SK-N-SH (cell line): ENCODE data around the gene NBPF3. TPM values are rescaled to one million over a fixed set of nuclear protein-coding genes. Genes with fewer than 3 reads are reported as not detected.

Experiments used
- CTCF ChIA-PET: fragments of 300-600, 350-600 bp; formaldehyde crosslinking; extraction: SDS; loops from one replicate; lab custom pipeline; 2021; lab: Yijun Ruan, JAX
- POLR2A ChIA-PET: fragments of 350-600 bp; sonication (Branson Sonifier 250); formaldehyde crosslinking; extraction: SDS; loops from one replicate; lab custom pipeline; 2020; ENCODE audit warnings: antibody characterized with exemption, inconsistent platforms; lab: Yijun Ruan, JAX
- DNase-seq: peaks from one replicate; pipeline ENCODE4 v3.0.0; 2012
- H2AFZ ChIP-seq: fragments of 200-600 bp; sonication (generic); 2 replicates; pipeline ENCODE4 v1.8.1; 2016; ENCODE audit warnings: antibody characterized with exemption, mild to moderate bottlenecking, low read depth
- H3F3A ChIP-seq: fragments of 200-600 bp; sonication (generic); replicated peaks from 2 replicates; pipeline ENCODE3; 2016; ENCODE audit warnings: antibody characterized with exemption, mild to moderate bottlenecking; ENCODE audit not compliant: insufficient read depth
- H3K27ac ChIP-seq, 2 experiments: fragments of 200-500 bp in 1 of 2; fragments of 200-600 bp in 1 of 2; sonication (Bioruptor generic) in 1 of 2; sonication (generic), shearing (Covaris generic) in 1 of 2; 2 replicates each; pipeline versions ENCODE4 v1.5.1 to v1.6.1; 2014 to 2016; ENCODE audit warnings: low read depth in 2 of 2, inconsistent platforms in 1 of 2, low read length in 1 of 2, mild to moderate bottlenecking in 1 of 2, mixed read lengths in 1 of 2
- H3K27me3 ChIP-seq: fragments of 200-600 bp; sonication (generic), shearing (Covaris generic); 2 replicates; pipeline ENCODE4 v1.6.1; 2016; ENCODE audit warnings: mixed run types; ENCODE audit not compliant: insufficient read depth
- H3K36me3 ChIP-seq, 2 experiments: fragments of 200-500 bp in 1 of 2; fragments of 200-600 bp in 1 of 2; sonication (Bioruptor generic) in 1 of 2; sonication (generic) in 1 of 2; replicated peaks in 1 of 2; 2 replicates each; pipeline versions ENCODE3 to v1.5.1; 2014 to 2016; ENCODE audit warnings: low read length in 1 of 2, mild to moderate bottlenecking in 1 of 2; ENCODE audit not compliant: insufficient read depth in 2 of 2, control insufficient read depth in 1 of 2
- H3K4me1 ChIP-seq, 2 experiments: fragments of 200-500 bp in 1 of 2; fragments of 200-600 bp in 1 of 2; sonication (Bioruptor generic) in 1 of 2; sonication (generic), shearing (Covaris generic) in 1 of 2; 2 replicates each; pipeline versions ENCODE4 v1.5.1 to v1.6.1; 2014 to 2016; ENCODE audit warnings: low read depth in 1 of 2, low read length in 1 of 2, mixed run types in 1 of 2; ENCODE audit not compliant: insufficient read depth in 2 of 2, control insufficient read depth in 1 of 2
- H3K4me2 ChIP-seq: fragments of 200-600 bp; sonication (generic), shearing (Covaris generic); 2 replicates; pipeline ENCODE4 v1.6.1; 2017; ENCODE audit warnings: mixed run types
- H3K4me3 ChIP-seq, 2 experiments: fragments of 200-500 bp in 1 of 2; fragments of 200-600 bp in 1 of 2; sonication (Bioruptor generic) in 1 of 2; sonication (generic), shearing (Covaris generic) in 1 of 2; 2 replicates each; pipeline versions ENCODE4 v1.5.1 to v1.8.1; 2014 to 2016; ENCODE audit warnings: low read depth in 2 of 2, inconsistent platforms in 1 of 2, low read length in 1 of 2, mild to moderate bottlenecking in 1 of 2, mixed read lengths in 1 of 2, moderate library complexity in 1 of 2
- H3K79me2 ChIP-seq: fragments of 200-600 bp; sonication (generic); 2 replicates; pipeline ENCODE4 v1.8.1; 2017; ENCODE audit warnings: mild to moderate bottlenecking; ENCODE audit not compliant: insufficient read depth
- H3K9ac ChIP-seq: fragments of 200-600 bp; sonication (generic); 2 replicates; pipeline ENCODE4 v1.6.1; 2017; ENCODE audit warnings: mixed run types
- H3K9me2 ChIP-seq: fragments of 200-600 bp; sonication (generic); 2 replicates; pipeline ENCODE4 v1.6.1; 2017; ENCODE audit warnings: mixed run types
- H3K9me3 ChIP-seq: fragments of 200-600 bp; sonication (generic); 2 replicates; pipeline ENCODE4 v1.6.1; 2017; ENCODE audit warnings: mixed run types, mild to moderate bottlenecking, moderate library complexity
- H4K20me1 ChIP-seq: fragments of 200-600 bp; sonication (generic); 2 replicates; pipeline ENCODE4 v1.6.1; 2017; ENCODE audit warnings: mild to moderate bottlenecking, mixed run types; ENCODE audit not compliant: insufficient read depth
- CHD2 ChIP-seq: fragments of 150-350 bp; IDR thresholded peaks from 2 replicates; pipeline ENCODE4 v1.6.1; 2018; ENCODE audit warnings: low read length; ENCODE audit not compliant: partially characterized antibody
- CTCF ChIP-seq: fragments of 200-600 bp; sonication (generic); IDR thresholded peaks from 2 replicates; pipeline ENCODE4 v1.6.1; 2017; ENCODE audit warnings: antibody characterized with exemption, mild to moderate bottlenecking, moderate library complexity
- ELF1 ChIP-seq: IDR thresholded peaks from 2 replicates; pipeline ENCODE4 v1.4.0; 2012
- FOXJ3 ChIP-seq: sonication (generic); formaldehyde crosslinking; IDR thresholded peaks from 2 replicates; pipeline ENCODE4 v1.5.1; 2020; ENCODE audit warnings: mild to moderate bottlenecking, missing genetic modification reagents
- GABPA ChIP-seq: IDR thresholded peaks from 2 replicates; pipeline ENCODE4 v1.4.0; 2012; ENCODE audit warnings: low read depth, mild to moderate bottlenecking
- MXI1 ChIP-seq: IDR thresholded peaks from 2 replicates; pipeline ENCODE4 v1.6.1; 2012; ENCODE audit warnings: mild to moderate bottlenecking, low read depth, low read length, improper control_type of control experiment
- NFIC ChIP-seq: IDR thresholded peaks from 2 replicates; pipeline ENCODE4 v1.4.0; 2012; ENCODE audit warnings: borderline replicate concordance
- NRF1 ChIP-seq: IDR thresholded peaks from 2 replicates; pipeline ENCODE4 v1.6.1; 2012; ENCODE audit warnings: low read depth, mild to moderate bottlenecking, low read length
- POLR2AphosphoS5 ChIP-seq: IDR thresholded peaks from 2 replicates; pipeline ENCODE4 v1.6.1; 2012; ENCODE audit warnings: low read depth, low read length
- RAD21 ChIP-seq: IDR thresholded peaks from 2 replicates; pipeline ENCODE4 v1.6.1; 2012; ENCODE audit warnings: mild to moderate bottlenecking, low read length
- RCOR1 ChIP-seq: fragments of 150-350 bp; IDR thresholded peaks from 2 replicates; pipeline ENCODE4 v1.6.1; 2017; ENCODE audit warnings: antibody characterized with exemption, low read length
- RFX5 ChIP-seq: IDR thresholded peaks from 2 replicates; pipeline ENCODE4 v1.6.1; 2012; ENCODE audit warnings: mild to moderate bottlenecking, improper control_type of control experiment, low read length
- SMC3 ChIP-seq: IDR thresholded peaks from 2 replicates; pipeline ENCODE4 v1.6.1; 2012; ENCODE audit warnings: low read depth, low read length, improper control_type of control experiment
- TAF1 ChIP-seq: IDR thresholded peaks from 2 replicates; pipeline ENCODE4 v1.6.1; 2012; ENCODE audit warnings: low read depth, mild to moderate bottlenecking, low read length, moderate library complexity, borderline replicate concordance
- TCF12 ChIP-seq: IDR thresholded peaks from 2 replicates; pipeline ENCODE4 v1.4.0; 2012
- TEAD4 ChIP-seq: IDR thresholded peaks from 2 replicates; pipeline ENCODE4 v1.4.0; 2012; ENCODE audit warnings: mild to moderate bottlenecking, borderline replicate concordance; ENCODE audit not compliant: insufficient read depth
- WGBS: methylation state at CpG from one replicate; pipeline ENCODE4 v1.1.6; 2017; ENCODE audit warnings: low lambda C conversion rate; 5-methylcytosine and 5-hydroxymethylcytosine counted together
- polyA plus RNA-seq, 3 experiments: library from polyadenylated mRNA; depleted of rRNA; stranded (reverse); fragments of >200 nt; gene quantifications; 2 replicates each; pipeline ENCODE4 v1.2.3, GENCODE V29; 2012
- TF ChIP-seq, protein P1 (sequence below): fragments of 150-350 bp; IDR thresholded peaks from 2 replicates; pipeline ENCODE4 v1.6.1; 2016; ENCODE audit warnings: mild to moderate bottlenecking, low read depth, low read length

Gene NBPF3
- polyA plus RNA-seq, 1 of the 3 experiments (the other 2 are of a cell fraction), result 6.4 TPM

GRCh38 chr1:21496886-21497285 lies 56.9 kb downstream of the NBPF3 start:
- WGBS, result 40% methylated on average over 3 of the region's 3 CpGs
- Histone ChIP-seq H3K36me3 (no peaks in the 10 kb centered on the region), H3K9me2 (no peaks in the 10 kb centered on the region), H3K9ac (no peak overlapping the region), H3K79me2 (no peaks in the 10 kb centered on the region), H3F3A (no peaks in the 10 kb centered on the region), H3K4me1 (no peaks in the 10 kb centered on the region), H4K20me1 (no peaks in the 10 kb centered on the region), H3K4me3 (no peak overlapping the region), H2AFZ (no peak overlapping the region), H3K27ac (no peak overlapping the region), H3K9me3 (no peaks in the 10 kb centered on the region), H3K27me3 (peaks cover 10% of the 10 kb centered on the region; the same call in 1 of the 2 replicates), H3K4me2 (no peak overlapping the region)
- ChIA-PET CTCF (interaction anchor here (1.9 to 2.1 kb wide), 3 partner anchors 14 to 126 kb away, joined by 6 to 9 read pairs (median 8); no protein-coding TSS in a partner anchor), POLR2A (no interaction called here)
- TF ChIP-seq NRF1, result no peak
- TF ChIP-seq MXI1, result no peak
- no peak for TF ChIP-seq TAF1
- TF ChIP-seq ELF1, result no peak
- no peak for TF ChIP-seq SMC3
- no peak for TF ChIP-seq POLR2AphosphoS5
- TF ChIP-seq RCOR1, result no peak
- TF ChIP-seq, protein P1, sequence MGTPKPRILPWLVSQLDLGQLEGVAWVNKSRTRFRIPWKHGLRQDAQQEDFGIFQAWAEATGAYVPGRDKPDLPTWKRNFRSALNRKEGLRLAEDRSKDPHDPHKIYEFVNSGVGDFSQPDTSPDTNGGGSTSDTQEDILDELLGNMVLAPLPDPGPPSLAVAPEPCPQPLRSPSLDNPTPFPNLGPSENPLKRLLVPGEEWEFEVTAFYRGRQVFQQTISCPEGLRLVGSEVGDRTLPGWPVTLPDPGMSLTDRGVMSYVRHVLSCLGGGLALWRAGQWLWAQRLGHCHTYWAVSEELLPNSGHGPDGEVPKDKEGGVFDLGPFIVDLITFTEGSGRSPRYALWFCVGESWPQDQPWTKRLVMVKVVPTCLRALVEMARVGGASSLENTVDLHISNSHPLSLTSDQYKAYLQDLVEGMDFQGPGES, result no peak
- no peak for TF ChIP-seq RAD21
- DNase-seq, result no peak

GRCh38 chr1:21497466-21498061 lies 57.6 kb downstream of the NBPF3 start:
- Histone ChIP-seq H3K79me2 (no peaks in the 10 kb centered on the region), H3K9me2 (no peaks in the 10 kb centered on the region), H3K9ac (no peak overlapping the region), H3K4me2 (no peak overlapping the region), H2AFZ (no peak overlapping the region), H3K36me3 (no peaks in the 10 kb centered on the region), H3K27ac (no peak overlapping the region), H3K9me3 (no peaks in the 10 kb centered on the region)
- DNase-seq, result no peak
- TF ChIP-seq TEAD4, result no peak
- no peak for TF ChIP-seq RAD21
- TF ChIP-seq NFIC, result no peak
- no peak for TF ChIP-seq TCF12
- no peak for TF ChIP-seq CHD2
- TF ChIP-seq GABPA, result no peak
- TF ChIP-seq FOXJ3 (CRISPR knock-in tag), result no peak
- no peak for TF ChIP-seq RFX5
- TF ChIP-seq RCOR1, result no peak
- no peak for TF ChIP-seq CTCF
- no peak for TF ChIP-seq ELF1
- TF ChIP-seq, all 33 proteins: peak for 0
- Histone ChIP-seq H3K4me1 (no peaks in the 10 kb centered on the region), H3K27me3 (peaks cover 10% of the 10 kb centered on the region; the same call in 1 of the 2 replicates), H3K4me3 (no peak overlapping the region), H4K20me1 (no peaks in the 10 kb centered on the region), H3F3A (no peaks in the 10 kb centered on the region)
- ChIA-PET CTCF (interaction anchor here (2.0 to 2.1 kb wide), 2 partner anchors 14 to 76 kb away, joined by 6 to 8 read pairs; no protein-coding TSS in a partner anchor), POLR2A (no interaction called here)
- 77% methylated on average over 5 of the region's 7 CpGs for WGBS
